ENCODE measurements around the gene PAGE2.
"Not testable (repeated sequence)": the region's sequence is repeated elsewhere in the genome, so short reads cannot be mapped to it uniquely, and the experiment has no call there.

Gene PAGE2

GRCh38 chrX:55088795-55089489 lies at the start of gene PAGE2:
Gene PAGE2, plus strand, starts transcription at chrX:55089018. Its CDS starts 1,003 bp downstream, at chrX:55090021.
- DNase-seq (ENCODE audit: low read depth in 3 of 3), result no peak

- no peak for DNase-seq (ENCODE audit: low read depth in 3 of 3)
Observed at GRCh38 chrX:55039471-55039870, 49.3 kb upstream of the PAGE2 start.

GRCh38 chrX:55041514-55041913 lies 47.3 kb upstream of the PAGE2 start:
- no peak for DNase-seq (ENCODE audit: low read depth in 3 of 3)

GRCh38 chrX:55050599-55050998 lies 38.2 kb upstream of the PAGE2 start:
- not testable (repeated sequence) for DNase-seq (ENCODE audit: low read depth in 3 of 3)

GRCh38 chrX:55056820-55057674 lies 31.8 kb upstream of the PAGE2 start:
- peak in 1 of 3 experiments; percentile 4 for DNase-seq (ENCODE audit: low read depth in 3 of 3)

GRCh38 chrX:55057675-55058249 lies 31.1 kb upstream of the PAGE2 start:
- DNase-seq (ENCODE audit: low read depth in 3 of 3), result no peak

GRCh38 chrX:55067180-55067579 lies 21.6 kb upstream of the PAGE2 start:
- DNase-seq (ENCODE audit: low read depth in 3 of 3), result not testable (repeated sequence)

- DNase-seq (ENCODE audit: low read depth in 3 of 3), result no peak
Observed at GRCh38 chrX:55072286-55072685, 16.5 kb upstream of the PAGE2 start.

- DNase-seq (ENCODE audit: low read depth in 3 of 3), result no peak
Observed at GRCh38 chrX:55074851-55075467, 13.9 kb upstream of the PAGE2 start, which contains the start of gene PAGE2B. Gene PAGE2B, plus strand, starts transcription at chrX:55075030. Its CDS starts 1,012 bp downstream, at chrX:55076042.

- DNase-seq (ENCODE audit: low read depth in 3 of 3), result no peak
Observed at GRCh38 chrX:55098691-55099090, 9.9 kb downstream of the PAGE2 start.

GRCh38 chrX:55099162-55099561 lies 10.3 kb downstream of the PAGE2 start:
- DNase-seq (ENCODE audit: low read depth in 3 of 3), result no peak

- no peak for DNase-seq (ENCODE audit: low read depth in 3 of 3)
Observed at GRCh38 chrX:55102754-55103153, 13.9 kb downstream of the PAGE2 start.

- DNase-seq (ENCODE audit: low read depth in 3 of 3), result no peak
Observed at GRCh38 chrX:55107262-55107661, 18.4 kb downstream of the PAGE2 start.

- DNase-seq (ENCODE audit: low read depth in 3 of 3), result no peak
Observed at GRCh38 chrX:55107911-55108310, 19.1 kb downstream of the PAGE2 start.

GRCh38 chrX:55109306-55109705 lies 20.5 kb downstream of the PAGE2 start:
- no peak for DNase-seq (ENCODE audit: low read depth in 3 of 3)

GRCh38 chrX:55111578-55112254 lies 22.9 kb downstream of the PAGE2 start:
- DNase-seq (ENCODE audit: low read depth in 3 of 3), result no peak

GRCh38 chrX:55116589-55116988 lies 27.8 kb downstream of the PAGE2 start:
- not testable (repeated sequence) for DNase-seq (ENCODE audit: low read depth in 3 of 3)

GRCh38 chrX:55118574-55118973 lies 29.8 kb downstream of the PAGE2 start:
- no peak for DNase-seq (ENCODE audit: low read depth in 3 of 3)

- no peak for DNase-seq (ENCODE audit: low read depth in 3 of 3)
Observed at GRCh38 chrX:55119271-55119670, 30.5 kb downstream of the PAGE2 start.

GRCh38 chrX:55119712-55120111 lies 30.9 kb downstream of the PAGE2 start:
- DNase-seq (ENCODE audit: low read depth in 3 of 3), result no peak

GRCh38 chrX:55120761-55121358 lies 32.0 kb downstream of the PAGE2 start:
- no peak for DNase-seq (ENCODE audit: low read depth in 3 of 3)
